NOMO-1 (cell line): ENCODE data around the gene PURB.
"Not testable (repeated sequence)": the region's sequence is repeated elsewhere in the genome, so short reads cannot be mapped to it uniquely, and the experiment has no call there.

ENCODE experiments used
- DNase-seq, 2 experiments: peaks; one replicate each; lab custom pipeline; 2025; ENCODE audit not compliant: unreplicated experiment in 2 of 2; lab: John Stamatoyannopoulos, UW

PURB gene

DNA sequence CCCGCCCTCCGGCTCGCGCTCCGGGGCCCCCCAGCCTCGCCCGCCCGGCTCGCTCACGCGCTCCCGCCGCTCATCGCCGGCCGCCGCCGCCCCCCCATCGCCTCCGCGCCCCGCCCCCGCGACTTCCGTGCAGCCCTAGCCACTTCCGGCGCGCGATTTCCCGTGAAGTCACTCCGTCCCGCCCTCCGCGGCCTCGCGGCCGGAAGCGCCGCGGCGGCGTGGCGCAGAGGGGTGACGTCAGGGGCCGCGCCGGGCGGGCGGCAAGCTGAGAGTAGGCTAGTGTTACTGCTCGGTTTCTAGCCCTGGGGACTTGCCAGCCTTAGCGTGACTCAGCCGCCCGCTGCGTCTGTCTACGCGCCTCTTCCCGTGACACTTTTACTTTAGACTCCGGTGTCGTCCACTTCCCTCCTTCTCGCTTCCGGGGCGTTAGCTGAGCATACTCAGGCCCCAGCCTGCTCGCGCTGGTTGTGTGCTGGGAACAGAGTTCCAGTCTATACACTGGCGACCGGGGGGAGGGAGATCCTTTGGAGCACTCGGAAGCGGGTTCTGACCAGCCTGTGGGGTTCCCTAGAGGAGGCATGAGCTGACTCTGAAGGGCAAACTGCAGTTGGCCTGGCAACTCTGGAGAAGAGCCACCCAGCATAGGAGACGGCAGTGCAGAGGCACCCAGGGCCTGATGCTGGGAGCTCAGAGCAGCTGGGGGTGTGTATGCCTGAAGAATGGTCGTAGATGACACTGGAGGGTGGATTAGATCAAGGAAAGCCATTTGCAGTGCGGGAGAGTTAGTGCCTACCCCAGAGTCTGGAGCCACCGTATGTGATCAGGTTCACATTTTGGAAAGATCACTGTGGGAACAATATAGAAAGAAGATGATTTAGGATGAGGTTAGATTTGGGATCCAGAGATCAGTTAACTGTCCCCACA is at the start of gene PURB:
PURB (minus strand) TSS at position 137 of the 924 bp plus-strand sequence. CDS start 182 bp downstream, outside the sequence.
- DNase-seq, result peak; percentile 94

DNA sequence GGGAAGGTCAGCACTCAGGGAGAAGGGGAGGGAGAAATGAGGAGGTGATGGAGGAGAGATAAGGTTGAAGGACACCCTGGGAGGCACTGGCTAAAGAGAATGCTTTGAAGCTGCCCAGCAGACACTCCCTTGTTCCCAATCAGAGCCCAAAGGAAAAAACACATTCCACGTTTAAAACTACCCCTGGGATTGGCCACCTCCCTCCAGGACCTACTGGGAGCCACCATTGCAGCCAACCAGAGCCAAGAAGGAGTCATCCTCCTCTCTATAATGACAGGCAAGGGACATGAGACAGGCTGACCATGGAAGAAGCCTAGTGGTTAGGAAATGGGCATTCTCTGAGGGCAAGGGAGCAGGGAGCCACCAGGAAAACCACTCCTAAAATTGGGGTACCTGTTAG is 49.7 kb upstream of the PURB start:
- no peak for DNase-seq

DNA sequence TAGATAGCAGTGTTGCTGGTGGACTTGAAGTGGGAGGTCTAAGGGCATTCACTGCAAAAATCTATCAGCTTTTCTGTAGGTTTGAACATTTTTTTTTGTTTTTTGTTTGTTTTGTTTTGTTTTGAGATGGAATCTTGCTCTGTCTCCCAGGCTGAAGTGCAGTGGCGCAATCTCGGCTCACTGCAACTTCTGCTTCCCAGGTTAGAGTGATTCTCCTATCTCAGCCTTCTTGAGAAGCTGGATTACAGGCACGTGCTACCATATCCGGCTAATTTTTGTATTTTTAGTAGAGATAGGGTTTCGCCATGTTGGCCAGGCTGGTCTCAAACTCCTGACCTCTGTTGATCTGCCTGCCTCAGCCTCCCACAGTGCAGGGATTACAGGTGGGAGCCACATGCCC is 49.2 kb upstream of the PURB start:
- DNase-seq, result not testable (repeated sequence)

DNA sequence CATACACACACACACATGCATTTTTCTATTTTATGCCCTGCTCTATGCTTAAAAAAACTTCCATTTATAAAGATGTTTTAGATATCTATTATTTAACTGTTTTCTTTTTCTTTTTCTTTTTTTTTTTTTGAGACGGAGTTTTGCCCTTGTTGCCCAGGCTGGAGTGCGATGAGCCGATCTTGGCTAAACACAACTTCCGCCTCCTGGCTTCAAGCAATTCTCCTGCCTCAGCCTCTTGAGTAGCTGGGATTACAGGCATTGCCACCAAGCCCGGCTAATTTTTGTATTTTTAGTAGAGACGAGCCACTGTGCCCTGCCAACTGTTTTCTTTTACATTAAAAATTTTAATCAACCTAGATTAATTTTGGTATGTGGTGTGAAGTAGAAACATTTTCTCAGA is 45.6 kb upstream of the PURB start:
- DNase-seq, result no peak

DNA sequence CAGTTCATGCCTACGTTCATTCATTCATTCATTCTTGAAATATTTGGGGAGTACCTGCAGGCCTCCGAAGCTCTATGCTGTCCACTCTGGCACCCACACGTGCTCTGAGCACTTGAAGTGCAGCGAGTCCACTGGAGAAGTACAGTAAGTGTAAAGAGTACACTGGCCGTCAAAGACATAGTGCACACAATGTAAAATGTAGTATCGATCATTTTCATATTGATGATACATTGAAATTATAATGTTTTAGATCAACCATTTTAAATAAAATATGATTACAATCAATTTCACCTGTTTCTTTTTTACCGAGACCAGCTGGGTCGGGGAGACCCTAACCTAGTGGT is 37.0 kb upstream of the PURB start:
- DNase-seq, result no peak

DNA sequence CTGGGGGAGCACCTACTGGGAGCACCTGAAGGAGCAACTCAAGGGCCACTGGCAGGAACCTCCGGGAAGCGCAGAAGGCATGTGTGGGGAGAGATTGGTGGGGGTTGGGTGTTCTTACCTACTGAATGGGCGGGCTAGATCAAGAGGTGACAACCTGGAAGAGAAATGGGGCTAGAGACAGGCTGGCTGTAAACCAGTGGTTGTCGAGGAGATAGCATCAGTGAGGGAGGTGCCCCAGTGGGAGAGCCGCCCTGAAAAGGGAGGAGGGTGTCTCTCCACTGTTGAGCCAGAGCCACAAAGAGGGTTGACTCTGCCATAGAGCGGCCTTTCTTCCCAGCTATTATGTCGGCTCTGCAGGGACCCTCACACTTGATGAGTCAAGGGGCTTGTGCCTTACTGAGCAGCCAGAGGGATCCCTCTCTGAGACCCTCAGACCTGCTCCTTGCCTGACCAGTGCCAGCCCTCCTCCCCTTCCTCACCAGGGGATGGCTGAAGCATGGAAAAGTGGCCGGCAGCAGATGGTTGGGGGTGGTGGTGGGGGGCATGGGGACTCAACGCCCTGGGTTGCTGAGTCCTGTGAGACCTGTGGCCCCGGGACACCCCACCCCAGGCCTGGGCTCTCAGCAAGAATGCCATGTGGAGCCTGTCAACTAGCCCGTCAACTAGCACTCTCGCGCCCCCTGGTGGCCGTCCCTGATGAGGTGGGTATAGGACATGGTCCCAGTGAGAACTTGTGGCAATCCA is 36.4 kb upstream of the PURB start:
- peak; percentile 57 to 80 for DNase-seq

DNA sequence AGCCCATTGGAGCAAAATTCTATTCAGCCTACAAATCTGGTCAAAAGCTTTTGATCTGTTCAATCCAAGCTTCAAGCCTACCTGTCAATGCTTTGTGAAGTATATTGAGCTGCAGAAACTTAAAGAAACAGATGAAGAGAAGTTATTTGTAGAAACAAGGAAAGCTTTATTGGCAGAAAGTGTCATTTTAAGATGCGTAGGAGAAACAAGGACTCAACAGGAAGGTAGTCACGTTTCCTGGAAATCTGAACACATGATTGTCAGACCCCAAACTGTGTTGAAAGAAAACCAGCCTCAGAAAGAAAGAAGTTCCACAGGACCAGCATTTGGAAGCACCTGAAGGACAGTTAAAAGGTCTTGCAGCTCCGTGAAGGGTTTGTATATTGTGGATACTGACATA is 34.8 kb upstream of the PURB start:
- no peak for DNase-seq

DNA sequence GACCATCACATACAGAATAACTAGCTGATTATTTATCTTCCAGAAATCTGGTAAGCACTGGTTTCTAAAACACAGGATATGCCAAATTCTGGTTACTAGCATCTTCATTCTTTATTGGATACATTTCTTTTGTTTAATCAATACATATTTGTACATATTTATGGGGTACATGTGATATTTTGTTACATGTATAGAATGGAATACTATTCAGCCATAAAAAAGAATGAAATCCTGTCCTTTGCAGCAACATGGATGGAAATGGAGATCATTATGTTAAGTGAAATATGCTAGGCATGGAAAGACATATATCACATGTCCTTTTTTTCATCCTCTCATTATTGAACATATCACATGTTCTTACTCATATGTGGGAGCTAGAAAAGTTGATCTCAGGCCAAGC is 32.7 kb upstream of the PURB start:
- DNase-seq, result no peak

DNA sequence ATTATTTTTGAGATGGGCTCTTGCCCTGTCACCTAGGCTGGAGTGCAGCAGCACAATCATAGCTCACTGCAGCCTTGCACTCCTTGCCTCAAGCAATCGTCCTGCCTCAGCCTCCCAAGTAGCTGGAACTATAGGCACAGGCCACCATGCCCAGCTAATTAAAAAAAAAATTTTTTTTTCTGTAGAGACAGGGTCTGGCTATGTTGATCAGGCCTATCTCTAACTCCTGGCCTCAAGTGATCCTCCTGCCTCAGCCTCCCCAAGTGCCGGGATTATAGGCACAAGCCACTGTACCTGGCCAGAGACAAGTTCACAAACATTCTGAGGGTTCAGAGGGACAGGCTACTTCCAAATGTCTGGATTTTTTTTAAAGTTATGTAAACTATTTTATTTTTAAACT is 32.1 kb upstream of the PURB start:
- DNase-seq, result no peak

DNA sequence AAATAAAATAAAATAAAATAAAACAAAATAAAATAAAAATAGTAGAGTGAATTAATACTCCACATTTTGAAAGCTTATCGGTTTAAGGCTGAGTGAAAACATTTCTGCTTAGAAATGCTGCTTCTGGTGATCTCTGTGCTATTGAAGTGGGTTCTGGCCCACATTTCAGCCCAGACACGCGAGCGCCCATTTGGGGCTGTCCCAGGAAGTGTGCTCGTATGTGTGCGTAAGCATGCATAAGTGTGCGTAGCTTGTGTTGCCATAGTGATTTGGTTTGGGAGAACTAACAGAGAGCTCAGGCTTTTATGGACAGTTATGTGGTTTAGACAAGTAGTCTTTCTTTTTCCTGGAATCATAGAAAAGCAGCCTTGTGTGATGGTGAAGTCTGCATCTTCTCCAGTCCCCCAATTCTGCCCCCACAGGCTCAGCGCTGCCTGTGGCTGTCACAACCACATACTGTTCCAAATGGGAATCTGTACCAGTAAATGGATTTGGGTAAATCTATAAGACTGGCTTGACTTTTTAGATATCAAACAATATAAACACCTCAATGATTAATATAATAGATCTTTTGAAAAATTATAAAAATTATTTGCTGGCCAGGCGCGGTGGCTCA is 29.8 kb upstream of the PURB start:
- DNase-seq, result no peak

DNA sequence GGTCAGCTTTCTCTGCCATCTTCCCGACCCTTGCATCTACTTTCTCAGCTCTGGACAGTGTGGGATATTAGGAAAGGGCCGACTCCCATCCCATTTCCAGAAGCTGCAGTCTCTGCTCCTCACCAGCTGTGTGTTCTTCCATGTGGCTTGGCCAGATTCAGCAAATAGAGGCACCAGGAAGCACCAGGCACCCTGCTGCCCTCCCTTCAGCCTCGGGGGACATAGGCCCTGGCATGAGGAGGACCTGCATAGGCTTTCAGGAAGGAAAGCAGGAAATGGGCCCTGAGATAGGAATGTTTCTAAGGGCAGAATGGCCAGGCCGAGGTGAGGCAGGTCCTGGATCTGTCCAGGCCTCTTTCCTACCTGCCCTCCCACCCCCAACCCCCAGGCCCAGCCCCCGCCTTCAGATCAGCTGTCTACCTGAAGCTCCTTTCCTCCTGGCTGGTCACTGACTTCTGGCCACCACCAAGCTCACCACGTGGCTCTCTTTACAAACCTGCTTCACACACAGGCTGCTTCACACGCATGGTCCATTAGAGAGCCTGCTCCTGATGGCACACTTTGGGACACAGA is 27.5 kb upstream of the PURB start:
- DNase-seq, result no peak

DNA sequence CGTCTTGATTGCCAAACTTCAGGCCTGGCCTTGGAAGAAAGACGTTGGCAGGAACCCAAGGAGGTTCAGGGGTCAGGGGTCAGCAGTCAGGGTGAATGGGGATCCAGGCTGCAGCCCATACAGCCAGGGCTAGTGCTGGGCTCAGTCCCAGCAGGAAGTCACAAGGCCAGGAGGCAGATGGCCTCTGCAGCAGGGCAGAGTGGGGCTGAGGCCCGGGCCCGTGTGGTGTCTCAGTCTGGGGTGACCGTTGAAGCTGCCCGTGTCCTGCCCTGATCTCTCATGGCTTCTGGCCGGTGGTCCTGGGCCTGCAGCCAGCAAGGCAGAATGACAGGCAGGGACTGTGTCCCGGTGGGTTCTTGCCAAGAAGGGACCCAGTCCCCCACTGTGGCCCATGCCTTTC is 26.6 kb upstream of the PURB start:
- no peak for DNase-seq

DNA sequence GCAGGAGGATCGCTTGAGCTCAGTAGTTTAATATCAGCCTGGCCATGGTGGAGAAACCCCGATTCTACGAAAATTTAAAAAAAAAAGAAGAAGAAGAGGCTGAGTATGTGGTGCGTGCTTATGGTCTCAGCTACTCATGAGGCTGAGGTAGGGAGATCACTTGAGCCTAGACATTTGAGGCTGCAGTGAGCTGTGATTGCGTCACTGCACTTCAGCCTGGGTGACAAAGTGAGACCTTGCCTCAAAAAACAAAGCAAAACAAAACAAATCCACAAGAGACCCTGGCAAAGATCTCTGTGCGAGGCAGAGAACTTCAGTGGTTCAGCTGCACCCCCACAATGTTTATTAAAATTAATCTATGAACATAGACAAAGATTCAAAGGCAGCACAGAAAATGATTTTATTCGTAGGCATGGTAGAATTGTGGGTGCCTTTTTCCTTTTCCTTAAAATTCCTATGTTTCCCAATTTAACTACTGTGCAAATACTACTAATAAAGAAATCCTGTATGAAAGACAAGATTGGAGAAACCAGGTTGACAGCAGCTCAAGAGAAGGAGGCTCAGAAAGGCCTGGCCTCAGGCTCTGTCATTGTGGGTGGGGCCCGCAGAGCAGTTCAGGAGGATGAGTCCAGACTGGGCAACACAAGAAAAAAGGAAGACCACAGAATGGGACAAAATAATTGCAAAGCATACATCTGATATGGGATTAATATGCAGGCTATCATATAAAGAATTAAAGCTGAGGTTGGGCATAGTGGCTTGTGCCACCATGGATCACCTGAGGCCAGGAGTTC is 24.5 kb upstream of the PURB start:
- no peak for DNase-seq

DNA sequence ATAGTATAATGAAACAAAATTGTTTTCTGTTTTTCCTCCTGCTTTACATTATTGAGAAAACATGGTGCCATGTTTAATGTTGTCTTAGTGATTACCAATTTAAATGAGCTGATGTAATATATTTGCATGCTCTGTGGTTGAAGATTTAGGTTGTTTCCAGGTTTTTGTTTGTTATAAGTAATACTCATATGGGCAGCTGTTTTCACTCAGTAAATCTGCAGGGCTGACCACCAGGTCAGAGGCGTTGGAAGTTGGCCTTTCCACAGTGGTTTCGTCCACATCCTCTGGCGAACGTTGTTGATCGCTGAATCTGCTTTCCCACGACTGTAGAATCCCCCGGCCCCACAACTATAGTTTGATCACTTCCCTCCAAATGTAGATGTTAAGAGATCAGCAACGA is 21.6 kb upstream of the PURB start:
- no peak for DNase-seq

DNA sequence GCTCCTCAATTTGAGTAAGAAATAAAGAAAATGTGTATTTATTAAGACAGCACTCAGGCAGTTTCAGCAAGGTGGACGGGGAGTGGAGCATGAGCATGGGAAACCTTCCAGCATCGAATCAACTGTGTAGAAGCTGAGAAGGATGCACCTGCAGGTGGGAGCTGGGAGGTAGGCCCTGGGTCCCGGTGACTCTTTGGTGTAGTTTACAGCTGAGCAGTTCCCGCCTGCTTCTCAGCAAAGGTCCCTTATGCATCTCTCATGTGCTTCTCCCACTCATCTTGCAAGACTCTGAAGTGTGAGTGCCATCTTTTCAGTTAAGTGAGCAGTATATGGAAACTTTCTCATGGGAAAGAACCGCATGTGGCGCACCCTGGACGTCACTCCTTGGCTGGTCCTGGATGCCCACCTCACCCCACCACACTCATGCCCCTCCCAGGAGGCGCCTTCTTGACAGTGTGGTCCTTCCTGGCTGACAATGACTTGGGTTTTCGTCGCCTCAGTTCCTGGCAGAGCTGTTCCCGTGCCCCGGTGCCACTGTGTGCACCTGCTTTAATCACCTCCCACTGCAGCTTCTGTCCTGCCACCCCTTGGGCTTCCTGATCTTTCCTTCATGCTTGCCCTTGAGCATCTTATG is 19.8 kb upstream of the PURB start:
- DNase-seq, result no peak

DNA sequence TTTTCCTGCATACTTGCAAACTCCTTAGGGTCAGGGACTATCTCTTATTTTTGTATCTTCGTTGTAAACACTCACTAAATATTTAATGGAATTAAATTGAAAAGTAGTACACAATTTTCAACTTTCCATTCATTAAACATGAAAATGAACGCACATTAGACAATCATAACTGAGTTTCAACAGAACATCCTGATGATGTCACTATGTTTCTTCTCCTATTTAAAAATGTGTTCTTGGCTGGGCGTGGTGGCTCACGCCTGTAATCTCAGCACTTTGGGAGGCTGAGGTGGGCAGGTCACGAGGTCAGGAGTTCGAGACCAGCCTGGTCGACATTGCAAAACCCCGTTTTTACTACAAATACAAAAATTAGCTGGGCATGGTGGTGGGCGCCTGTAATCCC is 14.1 kb upstream of the PURB start:
- no peak for DNase-seq

DNA sequence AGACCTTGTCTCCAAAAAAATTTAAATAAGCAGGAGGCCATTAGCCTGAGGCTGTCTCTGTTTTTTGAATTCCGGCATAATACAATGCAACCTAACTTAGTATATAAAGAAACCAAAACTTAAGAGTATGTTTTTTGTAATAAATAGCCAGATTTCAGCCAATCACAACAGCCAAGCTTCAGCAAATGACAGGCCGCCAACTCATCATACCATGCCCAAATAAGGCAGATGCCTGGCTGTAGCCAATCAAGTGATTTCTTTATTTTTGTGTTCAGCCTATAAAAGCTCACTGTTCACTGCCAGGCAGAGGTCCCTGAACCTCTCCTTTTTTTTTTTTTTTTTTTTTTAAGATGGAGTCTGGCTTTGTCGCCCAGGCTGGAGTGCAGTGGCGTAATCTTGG is 12.7 kb upstream of the PURB start:
- no peak for DNase-seq

DNA sequence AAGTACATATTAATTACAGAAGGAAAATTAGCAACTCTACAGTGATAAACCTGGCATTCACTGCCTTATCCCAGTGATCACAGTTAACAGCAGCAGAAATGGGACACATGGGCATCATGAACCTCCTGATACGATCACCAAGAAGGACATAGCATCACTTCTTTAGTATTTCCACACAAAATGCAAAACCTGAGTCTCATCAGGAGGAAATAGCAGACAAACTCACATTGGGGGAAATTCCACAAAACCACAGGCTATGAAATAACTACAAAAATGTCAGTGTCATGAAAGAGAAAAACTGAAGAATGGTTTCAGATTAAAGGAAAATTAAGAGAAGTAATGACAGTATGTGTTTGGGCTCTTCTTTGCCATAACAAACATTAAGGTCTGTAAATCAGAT is 12.0 kb upstream of the PURB start:
- DNase-seq, result no peak

DNA sequence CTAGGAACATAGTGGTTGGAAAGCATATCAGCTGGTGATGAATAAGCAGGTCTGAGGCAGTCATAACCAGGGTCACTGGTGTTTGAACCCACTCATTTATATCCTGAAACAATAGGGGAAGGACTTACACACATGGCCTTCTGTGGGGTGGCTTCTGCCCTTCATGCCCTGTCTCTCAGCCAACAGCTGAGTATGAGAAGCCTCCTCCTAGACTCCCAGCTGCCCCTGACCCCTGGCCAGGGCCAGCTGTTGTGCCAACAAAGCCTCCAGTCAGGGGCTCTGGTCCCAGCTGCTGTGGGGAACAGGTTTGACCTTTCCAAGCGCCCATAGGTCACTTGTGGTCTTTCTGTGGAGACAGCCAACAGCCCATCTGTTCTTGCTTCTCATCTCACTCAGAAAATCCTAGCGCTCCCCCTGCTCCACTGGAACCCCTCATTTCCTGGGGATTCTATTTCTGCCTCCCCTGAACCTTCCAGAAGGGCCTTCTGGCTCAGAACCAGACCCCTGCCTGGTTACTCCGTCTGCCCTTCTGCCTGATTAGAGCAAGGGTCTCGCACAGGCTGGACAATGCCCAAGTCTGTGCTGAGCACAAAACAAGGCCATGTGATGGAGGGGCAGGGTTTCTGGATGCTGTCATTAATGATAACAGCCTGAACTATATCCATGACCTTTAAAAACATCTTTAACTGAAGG is 9.7 kb upstream of the PURB start:
- no peak for DNase-seq
